Measurements from ENCODE around the gene HSD17B12. TPM values are rescaled to one million over a fixed set of nuclear protein-coding genes. Genes with fewer than 3 reads are reported as not detected.
A peak's percentile ranks its signal among the peaks of the same experiment; 100 is the strongest.
"Not testable (repeated sequence)": the region's sequence is repeated elsewhere in the genome, so short reads cannot be mapped to it uniquely, and the experiment has no call there.

HSD17B12 gene
- total RNA-seq, 1 experiment from 2014 or later, result 88.9 TPM

DNA sequence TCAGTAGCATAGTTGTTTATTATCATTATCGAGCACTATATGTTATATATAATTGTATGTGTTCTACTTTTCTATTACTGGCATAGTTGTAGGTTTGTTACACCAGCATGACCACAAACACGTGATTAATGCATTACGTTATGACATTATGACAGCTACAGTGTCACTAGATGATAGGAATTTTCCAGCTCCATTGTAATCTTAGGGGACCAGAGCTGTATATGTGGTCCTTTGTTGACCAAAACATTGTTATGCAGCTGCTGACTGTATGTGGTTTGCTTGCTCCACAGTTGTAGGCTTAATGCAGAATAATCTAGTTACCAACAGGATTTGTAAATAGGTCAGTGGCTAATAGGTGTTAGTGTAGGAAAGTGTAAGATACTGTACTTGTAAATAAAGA is 66.1 kb downstream of the HSD17B12 start:
- no peak overlapping the region for H3K4me3 ChIP-seq
- peaks cover 10% of the 10 kb centered on the region for H3K36me3 ChIP-seq
- H3K27me3 ChIP-seq, result no peaks in the 10 kb centered on the region
- H3K27ac ChIP-seq, result no peak overlapping the region
- no peaks in the 10 kb centered on the region for H3K9me3 ChIP-seq (replicated peaks)
- H3K4me1 ChIP-seq, result no peaks in the 10 kb centered on the region
- DNase-seq, result no peak

DNA sequence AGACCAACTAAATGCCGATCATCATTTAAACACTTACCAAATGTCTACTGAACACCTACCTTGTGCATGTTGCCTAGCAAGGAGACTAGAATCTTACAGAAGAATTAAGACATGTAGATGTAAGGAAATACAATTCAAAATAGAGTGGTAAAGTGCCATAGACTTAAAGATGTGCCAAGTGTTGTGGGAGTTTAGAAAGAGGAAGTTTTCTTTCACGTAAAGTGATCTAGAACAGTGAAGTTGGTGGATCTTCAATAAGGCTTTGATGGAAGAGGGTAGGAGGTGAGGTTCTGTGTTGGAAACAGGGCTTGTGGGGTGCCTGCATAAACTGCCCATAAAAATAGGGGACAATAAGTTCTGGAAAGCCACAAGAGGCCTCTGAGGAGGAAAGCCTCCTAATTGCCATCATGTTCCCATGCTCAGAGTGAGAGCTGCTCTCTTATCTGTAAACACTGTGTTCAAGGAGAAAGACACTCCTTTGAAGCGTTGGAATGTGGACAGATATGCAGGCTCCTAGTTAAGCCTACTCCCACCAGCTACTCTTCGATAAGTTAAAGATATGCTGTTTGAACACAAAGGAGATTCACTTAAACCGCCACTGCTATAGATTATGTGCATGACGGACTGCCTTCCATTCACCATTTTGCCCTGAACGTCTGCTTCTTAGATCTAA is 66.7 kb downstream of the HSD17B12 start:
- no peaks in the 10 kb centered on the region for H3K4me1 ChIP-seq
- no peaks in the 10 kb centered on the region for H3K27me3 ChIP-seq
- DNase-seq, result no peak
- H3K36me3 ChIP-seq, result peaks cover 10% of the 10 kb centered on the region
- no peaks in the 10 kb centered on the region for H3K9me3 ChIP-seq (replicated peaks)
- H3K27ac ChIP-seq, result no peak overlapping the region
- no peak overlapping the region for H3K4me3 ChIP-seq

DNA sequence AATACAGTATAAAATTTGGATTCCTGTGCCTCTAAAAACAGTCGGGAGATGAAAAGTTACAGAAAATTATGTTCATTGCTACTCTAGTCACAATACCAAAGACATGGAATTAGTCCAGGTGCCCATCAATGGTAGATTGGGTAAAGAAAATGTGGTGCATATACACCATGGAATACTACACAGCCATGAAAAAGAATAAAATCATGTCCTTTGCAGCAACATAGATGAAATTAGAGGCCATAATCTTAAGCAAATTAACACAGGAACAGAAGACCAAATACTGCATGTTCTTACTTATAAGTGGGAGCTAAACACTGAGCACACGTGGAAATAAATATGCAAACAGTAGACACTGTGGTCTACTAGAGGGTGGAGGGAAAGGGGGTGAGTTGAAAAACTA is 67.6 kb downstream of the HSD17B12 start:
- H3K27me3 ChIP-seq, result no peaks in the 10 kb centered on the region
- no peak overlapping the region for H3K27ac ChIP-seq
- peaks cover 10% of the 10 kb centered on the region for H3K36me3 ChIP-seq
- no peak overlapping the region for H3K4me3 ChIP-seq
- H3K9me3 ChIP-seq (replicated peaks), result no peaks in the 10 kb centered on the region
- no peak for DNase-seq
- H3K4me1 ChIP-seq, result no peaks in the 10 kb centered on the region

DNA sequence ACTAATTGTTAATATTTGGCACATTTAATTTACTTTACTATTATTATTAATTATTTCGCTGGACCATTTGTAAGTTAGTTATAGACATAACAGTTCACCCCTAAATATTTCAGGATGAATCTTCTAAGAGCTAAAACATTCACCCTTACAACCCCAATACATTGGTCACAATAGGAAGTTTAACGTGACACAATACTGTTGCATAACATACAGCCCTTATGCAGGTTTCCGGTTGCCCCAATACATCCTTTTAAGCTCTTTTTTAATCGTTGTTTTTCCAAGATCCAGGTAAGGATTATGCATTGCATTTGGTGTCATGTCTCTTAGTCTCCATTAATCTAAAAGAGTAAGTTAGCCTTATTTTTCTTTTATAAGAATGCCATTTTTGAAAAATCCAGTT is 71.2 kb downstream of the HSD17B12 start:
- Histone ChIP-seq H3K4me3 (no peak overlapping the region), H3K27ac (no peak overlapping the region), H3K27me3 (no peaks in the 10 kb centered on the region), H3K36me3 (peaks cover 16% of the 10 kb centered on the region), H3K9me3 (replicated peaks) (no peaks in the 10 kb centered on the region), H3K4me1 (no peaks in the 10 kb centered on the region)
- no peak for DNase-seq

DNA sequence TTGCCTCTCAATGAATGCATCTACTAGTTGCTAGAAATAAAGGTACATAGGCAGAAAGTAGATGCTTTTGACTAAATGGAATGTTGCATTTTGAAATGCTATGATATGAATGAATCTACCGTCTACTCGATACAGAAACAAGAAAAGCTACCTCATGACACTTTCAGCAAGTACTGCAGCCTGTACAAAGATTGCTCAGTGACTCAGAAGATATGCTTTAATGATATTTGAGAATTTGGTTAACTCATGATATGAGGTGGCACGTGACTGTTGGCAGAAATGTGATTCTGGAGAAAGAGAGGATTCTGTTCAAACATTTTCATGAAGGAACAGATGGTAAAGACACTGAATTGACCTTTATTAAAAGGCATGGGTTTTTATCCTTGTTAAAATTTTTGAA is 76.0 kb downstream of the HSD17B12 start:
- Histone ChIP-seq H3K9me3 (replicated peaks) (no peaks in the 10 kb centered on the region), H3K4me3 (no peak overlapping the region), H3K4me1 (no peaks in the 10 kb centered on the region), H3K27ac (no peak overlapping the region), H3K36me3 (peaks cover 25% of the 10 kb centered on the region), H3K27me3 (no peaks in the 10 kb centered on the region)
- no peak for DNase-seq

DNA sequence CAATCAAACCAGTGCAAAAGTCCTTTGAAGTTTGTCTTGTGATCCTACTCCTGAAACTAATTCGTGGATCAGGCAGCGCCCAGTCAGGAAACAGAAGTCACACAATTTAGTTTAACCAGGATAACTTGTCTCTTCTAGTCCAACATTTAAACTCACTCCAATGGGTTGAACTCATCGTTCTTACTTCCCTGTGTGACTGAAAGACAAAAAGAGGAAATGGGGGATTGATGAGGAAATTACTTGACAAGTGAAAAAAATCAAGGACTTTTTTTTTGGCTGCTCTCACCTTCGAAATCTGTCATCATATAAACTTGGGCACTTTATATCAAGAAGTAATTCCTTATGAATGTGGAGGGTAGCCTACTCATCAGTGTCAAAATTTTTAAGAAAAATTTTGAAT is 78.4 kb downstream of the HSD17B12 start:
- no peaks in the 10 kb centered on the region for H3K27me3 ChIP-seq
- no peak for DNase-seq
- H3K27ac ChIP-seq, result no peak overlapping the region

DNA sequence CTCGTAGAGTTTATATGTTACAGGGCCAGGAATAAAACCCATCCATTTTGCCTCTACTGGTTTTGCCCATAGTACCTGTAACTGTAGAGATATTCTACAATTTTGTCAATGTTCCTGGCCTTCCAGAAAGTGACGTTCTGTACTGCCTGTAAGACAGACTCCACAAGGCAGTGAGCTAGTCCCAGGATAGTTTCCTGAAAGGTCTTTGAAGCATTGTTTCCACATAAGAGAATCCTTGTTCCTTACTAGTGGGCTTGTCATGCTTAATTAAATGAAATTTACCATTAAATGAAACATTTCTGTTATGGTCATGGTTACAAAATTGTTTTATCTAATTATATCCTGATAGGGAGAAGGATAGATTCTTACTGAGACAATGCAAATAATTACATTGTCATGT is 80.4 kb downstream of the HSD17B12 start:
- H3K4me3 ChIP-seq, result no peak overlapping the region
- peaks cover 4% of the 10 kb centered on the region for H3K9me3 ChIP-seq (replicated peaks)
- no peaks in the 10 kb centered on the region for H3K4me1 ChIP-seq
- H3K27ac ChIP-seq, result no peak overlapping the region
- peaks cover 10% of the 10 kb centered on the region for H3K36me3 ChIP-seq
- DNase-seq, result peak in 1 of 2 experiments; percentile 15
- no peaks in the 10 kb centered on the region for H3K27me3 ChIP-seq

More for the DNA sequence above, 78.4 kb downstream of the HSD17B12 start:
- peaks cover 19% of the 10 kb centered on the region for H3K36me3 ChIP-seq
- H3K4me3 ChIP-seq, result no peak overlapping the region
- no peaks in the 10 kb centered on the region for H3K9me3 ChIP-seq (replicated peaks)
- H3K4me1 ChIP-seq, result no peaks in the 10 kb centered on the region

DNA sequence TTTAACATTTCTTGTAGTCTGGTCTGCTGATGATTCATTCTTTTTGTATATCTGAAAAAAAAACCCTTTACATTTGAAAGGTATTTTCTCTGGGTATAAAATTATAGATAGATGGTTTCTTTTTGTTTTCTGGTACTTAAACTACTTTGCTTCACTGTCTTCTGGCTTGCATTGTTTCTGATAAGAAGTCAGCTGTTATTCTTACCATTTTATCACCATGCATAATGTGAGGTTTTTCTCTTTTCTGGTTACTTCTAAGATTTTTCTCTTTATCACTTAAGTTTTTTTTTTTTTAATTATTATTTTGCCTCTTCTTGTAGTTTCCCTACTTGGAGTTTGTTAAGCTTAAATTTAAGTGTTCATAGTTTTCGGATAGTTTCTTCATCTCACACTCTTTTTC is 84.7 kb downstream of the HSD17B12 start:
- Histone ChIP-seq H3K9me3 (replicated peaks) (peaks cover 4% of the 10 kb centered on the region), H3K4me1 (no peaks in the 10 kb centered on the region), H3K27me3 (no peaks in the 10 kb centered on the region), H3K27ac (no peak overlapping the region), H3K4me3 (no peak overlapping the region), H3K36me3 (peaks cover 22% of the 10 kb centered on the region)
- DNase-seq, result no peak

DNA sequence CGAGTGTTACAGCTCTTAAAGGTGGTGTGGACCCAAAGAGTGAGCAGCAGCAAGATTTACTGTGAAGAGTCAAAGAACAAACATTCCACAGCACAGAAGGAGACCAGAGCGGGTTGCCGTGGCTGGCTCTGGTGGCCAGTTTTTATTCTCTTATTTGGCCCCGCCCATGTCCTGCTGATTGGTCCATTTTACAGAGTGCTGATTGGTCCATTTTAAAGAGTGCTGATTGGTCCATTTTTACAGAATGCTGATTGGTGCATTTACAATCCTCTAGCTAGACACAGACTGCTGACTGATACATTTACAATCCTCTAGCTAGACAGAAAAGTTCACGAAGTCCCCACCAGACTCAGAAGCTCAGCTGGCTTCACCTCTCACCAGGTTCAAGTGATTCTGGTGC is 88.1 kb downstream of the HSD17B12 start:
- H3K27ac ChIP-seq; H3K9me3 ChIP-seq (replicated peaks); H3K27me3 ChIP-seq; H3K4me1 ChIP-seq; H3K4me3 ChIP-seq; DNase-seq: not testable (repeated sequence)
- H3K36me3 ChIP-seq, result peaks cover 23% of the 10 kb centered on the region

DNA sequence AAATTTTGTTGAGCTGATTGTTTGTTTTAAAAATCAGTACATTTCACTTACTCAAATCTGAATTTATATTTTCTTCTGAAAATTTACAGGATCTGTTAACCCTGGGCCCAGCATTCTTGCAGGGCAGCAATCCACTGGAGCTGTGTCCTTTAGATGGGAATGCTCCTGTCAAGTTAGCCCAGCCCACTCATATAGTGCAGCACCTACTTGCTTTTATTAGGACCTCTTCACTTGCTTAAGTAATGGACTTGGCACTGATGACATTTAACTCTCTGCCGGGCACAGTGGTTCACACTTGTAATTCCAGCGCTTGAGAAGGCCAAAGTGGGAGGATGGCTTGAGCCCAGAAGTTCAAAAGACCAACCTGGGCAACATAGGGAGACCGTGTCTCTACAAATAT is 89.6 kb downstream of the HSD17B12 start:
- H3K4me3 ChIP-seq, result no peak overlapping the region
- no peaks in the 10 kb centered on the region for H3K27me3 ChIP-seq
- H3K27ac ChIP-seq, result no peak overlapping the region
- no peak for DNase-seq
- H3K4me1 ChIP-seq, result no peaks in the 10 kb centered on the region
- H3K36me3 ChIP-seq, result peaks cover 27% of the 10 kb centered on the region
- H3K9me3 ChIP-seq (replicated peaks), result no peaks in the 10 kb centered on the region; the same call in 1 of the 2 replicates

DNA sequence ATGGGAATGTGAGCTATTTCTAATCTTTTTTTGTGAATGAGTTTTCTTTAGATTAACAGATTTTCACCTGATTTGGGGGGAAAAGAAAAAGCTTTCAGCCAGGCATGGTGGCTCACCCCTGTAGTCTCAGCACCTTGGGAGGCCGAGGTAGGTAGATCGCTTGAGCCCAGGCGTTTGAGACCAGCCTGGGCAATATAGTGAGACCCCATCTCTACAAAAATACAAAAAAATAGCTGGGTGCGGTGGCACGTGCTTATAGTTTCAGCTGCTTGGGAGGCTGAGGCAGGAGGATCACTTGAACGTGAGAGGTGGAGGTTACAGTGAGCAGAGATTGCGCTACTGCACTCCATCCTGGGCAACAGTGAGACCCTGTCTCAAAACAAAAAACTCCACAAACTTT is 92.2 kb downstream of the HSD17B12 start:
- H3K9me3 ChIP-seq (replicated peaks), result peaks cover 3% of the 10 kb centered on the region; the same call in 1 of the 2 replicates
- H3K36me3 ChIP-seq, result peaks cover 22% of the 10 kb centered on the region

DNA sequence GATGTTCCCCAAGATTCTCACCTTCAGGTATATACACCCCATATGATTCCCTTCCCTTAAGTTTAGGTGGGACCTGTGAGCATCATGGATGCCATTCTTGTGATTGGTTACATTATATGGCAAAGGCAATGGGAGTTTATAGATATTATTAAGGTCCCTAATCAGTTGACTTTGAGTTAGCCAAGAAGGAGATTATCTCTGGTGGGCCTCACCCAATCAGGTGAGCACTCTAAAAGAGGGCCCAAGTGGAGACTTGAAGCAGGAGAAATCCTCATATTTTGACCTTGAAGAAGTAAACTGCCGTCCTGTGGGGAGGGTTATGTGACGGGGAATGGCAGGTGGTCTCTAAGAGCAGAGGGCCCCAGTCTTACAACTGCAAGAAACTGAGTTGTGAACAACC is 94.2 kb downstream of the HSD17B12 start:
- no peak for DNase-seq
- Histone ChIP-seq H3K27ac (no peak overlapping the region), H3K27me3 (no peaks in the 10 kb centered on the region), H3K9me3 (replicated peaks) (peaks cover 3% of the 10 kb centered on the region; the same call in 1 of the 2 replicates), H3K4me3 (no peak overlapping the region), H3K4me1 (no peaks in the 10 kb centered on the region), H3K36me3 (peaks cover 13% of the 10 kb centered on the region)

More for the DNA sequence above, 92.2 kb downstream of the HSD17B12 start:
- no peak for DNase-seq
- no peaks in the 10 kb centered on the region for H3K27me3 ChIP-seq
- H3K4me1 ChIP-seq, result no peaks in the 10 kb centered on the region
- no peak overlapping the region for H3K4me3 ChIP-seq
- no peak overlapping the region for H3K27ac ChIP-seq

DNA sequence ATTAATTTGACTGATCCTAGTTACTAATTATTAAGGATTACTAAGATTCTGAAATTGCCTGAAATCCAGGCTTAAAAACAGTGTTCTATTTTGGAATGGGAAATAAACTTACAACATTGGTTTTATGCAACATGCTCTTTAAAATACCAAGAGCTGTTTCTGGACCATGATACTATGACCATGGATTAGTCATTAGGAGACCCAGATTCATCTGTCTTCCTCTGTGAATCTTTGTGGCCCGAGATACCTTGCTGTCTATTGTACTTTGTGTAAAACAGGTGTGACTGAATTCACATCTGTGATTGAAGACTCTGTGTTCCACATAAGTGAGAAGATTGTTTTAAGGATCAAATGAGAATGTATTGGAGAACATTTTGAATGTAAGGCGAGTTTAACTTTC is 98.8 kb downstream of the HSD17B12 start:
- no peak overlapping the region for H3K4me3 ChIP-seq
- peaks cover 7% of the 10 kb centered on the region; the same call in 1 of the 2 replicates for H3K9me3 ChIP-seq (replicated peaks)
- no peak for DNase-seq
- no peaks in the 10 kb centered on the region for H3K27me3 ChIP-seq
- no peaks in the 10 kb centered on the region for H3K4me1 ChIP-seq
- H3K36me3 ChIP-seq, result peaks cover 11% of the 10 kb centered on the region
- no peak overlapping the region for H3K27ac ChIP-seq

DNA sequence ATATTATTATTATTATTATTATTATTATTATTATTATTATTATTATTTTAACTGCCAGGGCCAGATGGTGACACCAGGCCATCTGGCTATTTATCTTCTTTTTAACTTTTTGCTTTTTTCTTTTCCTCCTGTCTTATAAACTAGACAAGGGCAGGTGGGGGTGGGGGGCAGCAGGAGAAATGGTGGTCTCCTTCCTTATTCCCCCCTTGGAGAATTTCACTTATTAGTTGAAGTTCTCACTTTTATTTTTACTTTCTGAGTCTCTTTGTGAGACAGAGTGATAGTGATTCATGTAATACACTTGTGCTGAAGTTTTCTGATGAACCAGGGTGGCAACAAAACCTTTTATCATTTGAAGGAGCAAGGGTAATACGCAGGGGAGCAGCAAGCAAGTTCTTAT is 103.8 kb downstream of the HSD17B12 start:
- H3K9me3 ChIP-seq (replicated peaks), result peaks cover 4% of the 10 kb centered on the region
- H3K4me3 ChIP-seq, result no peak overlapping the region
- peaks cover 6% of the 10 kb centered on the region; the same call in 1 of the 2 replicates for H3K36me3 ChIP-seq
- H3K4me1 ChIP-seq, result peaks cover 22% of the 10 kb centered on the region
- no peak overlapping the region for H3K27ac ChIP-seq
- no peak for DNase-seq
- no peaks in the 10 kb centered on the region for H3K27me3 ChIP-seq

DNA sequence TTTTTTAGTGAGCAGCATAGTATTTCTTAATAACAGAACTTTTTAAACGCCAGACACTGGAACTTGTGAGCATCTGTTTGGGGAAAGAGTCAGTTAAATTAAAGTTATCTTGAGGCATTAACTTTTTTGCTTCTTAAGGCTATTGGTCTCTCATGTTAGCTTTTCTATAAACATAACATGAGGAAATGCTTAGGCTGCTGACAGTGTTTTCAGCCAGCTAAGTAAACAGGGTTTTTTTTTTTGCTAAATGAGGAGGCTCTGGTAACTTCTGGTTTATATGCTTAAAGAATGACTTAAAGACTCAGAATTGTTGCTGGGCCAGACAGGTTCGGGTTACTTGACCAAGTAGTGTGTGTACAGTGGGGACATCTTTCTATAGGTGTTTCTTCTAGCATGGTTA is 104.3 kb downstream of the HSD17B12 start:
- no peak overlapping the region for H3K4me3 ChIP-seq
- no peak overlapping the region for H3K27ac ChIP-seq
- DNase-seq, result no peak
- H3K4me1 ChIP-seq, result peaks cover 26% of the 10 kb centered on the region
- H3K36me3 ChIP-seq, result peaks cover 6% of the 10 kb centered on the region; the same call in 1 of the 2 replicates
- peaks cover 4% of the 10 kb centered on the region for H3K9me3 ChIP-seq (replicated peaks)
- H3K27me3 ChIP-seq, result no peaks in the 10 kb centered on the region

DNA sequence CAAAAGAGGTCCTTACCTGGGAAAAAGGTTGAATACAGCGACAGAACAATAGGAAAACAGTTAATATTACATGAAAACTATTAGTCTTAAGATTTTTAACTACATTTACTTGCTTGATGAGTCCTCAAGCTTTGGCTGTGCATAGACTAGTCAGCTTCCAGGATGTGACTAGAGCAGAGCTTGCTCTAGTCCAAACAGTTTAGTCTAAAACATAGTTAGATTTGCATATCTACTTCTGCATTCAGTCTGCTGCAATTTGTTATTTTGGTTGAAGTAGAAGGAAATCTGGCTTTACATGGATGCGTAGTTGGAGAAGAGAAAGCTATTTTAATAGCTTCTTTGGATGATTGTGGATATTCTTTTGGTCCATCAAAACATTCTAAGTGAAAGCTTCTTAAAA is 104.8 kb downstream of the HSD17B12 start:
- no peak for DNase-seq
- no peak overlapping the region for H3K4me3 ChIP-seq
- H3K4me1 ChIP-seq, result peaks cover 30% of the 10 kb centered on the region
- H3K27me3 ChIP-seq, result no peaks in the 10 kb centered on the region
- peaks cover 4% of the 10 kb centered on the region for H3K9me3 ChIP-seq (replicated peaks)
- H3K27ac ChIP-seq, result no peak overlapping the region
- peaks cover 6% of the 10 kb centered on the region; the same call in 1 of the 2 replicates for H3K36me3 ChIP-seq
